Neural crest cell (in vitro differentiated cells): ENCODE measurements around the gene FBRSL1. TPM values are rescaled to one million over a fixed set of nuclear protein-coding genes. Genes with fewer than 3 reads are reported as not detected.
A peak's percentile ranks its signal among the peaks of the same experiment; 100 is the strongest.

Experiments
- DNase-seq: peaks from one replicate; pipeline ENCODE4 v3.0.0; 2021; ENCODE audit warnings: low read depth, mixed read lengths, low spot score
- H3K27ac Mint-ChIP-seq: one replicate; pipeline ENCODE4 v1.8.0; 2021; ENCODE audit warnings: mild to moderate bottlenecking, mixed read lengths; ENCODE audit not compliant: unreplicated experiment
- H3K27me3 Mint-ChIP-seq: 2 replicates; pipeline ENCODE4 v1.8.0; 2021; ENCODE audit warnings: low read depth, mild to moderate bottlenecking, mixed read lengths
- H3K36me3 Mint-ChIP-seq: 2 replicates; pipeline ENCODE4 v1.8.0; 2021; ENCODE audit warnings: low read depth, mild to moderate bottlenecking, mixed read lengths
- H3K4me1 Mint-ChIP-seq: 2 replicates; pipeline ENCODE4 v1.8.0; 2021; ENCODE audit warnings: mixed read lengths
- H3K4me3 Mint-ChIP-seq: one replicate; pipeline ENCODE4 v1.8.0; 2021; ENCODE audit warnings: mild to moderate bottlenecking, mixed read lengths
- H3K9me3 Mint-ChIP-seq: 2 replicates; pipeline ENCODE4 v1.8.0; 2021; ENCODE audit warnings: mixed read lengths
- total RNA-seq: library from RNA; stranded (reverse); gene quantifications from 2 replicates; pipeline ENCODE4 v1.2.1, GENCODE V29; 2021
- TF ChIP-seq, protein P1 (sequence below): fragments of 200-600 bp; sonication (generic); conservative IDR thresholded peaks from 2 replicates; pipeline ENCODE4 v1.5.0; 2021; ENCODE audit warnings: antibody characterized with exemption, mild to moderate bottlenecking

Gene FBRSL1
- total RNA-seq, 1 donor from 2014 or later, result 118 TPM

DNA sequence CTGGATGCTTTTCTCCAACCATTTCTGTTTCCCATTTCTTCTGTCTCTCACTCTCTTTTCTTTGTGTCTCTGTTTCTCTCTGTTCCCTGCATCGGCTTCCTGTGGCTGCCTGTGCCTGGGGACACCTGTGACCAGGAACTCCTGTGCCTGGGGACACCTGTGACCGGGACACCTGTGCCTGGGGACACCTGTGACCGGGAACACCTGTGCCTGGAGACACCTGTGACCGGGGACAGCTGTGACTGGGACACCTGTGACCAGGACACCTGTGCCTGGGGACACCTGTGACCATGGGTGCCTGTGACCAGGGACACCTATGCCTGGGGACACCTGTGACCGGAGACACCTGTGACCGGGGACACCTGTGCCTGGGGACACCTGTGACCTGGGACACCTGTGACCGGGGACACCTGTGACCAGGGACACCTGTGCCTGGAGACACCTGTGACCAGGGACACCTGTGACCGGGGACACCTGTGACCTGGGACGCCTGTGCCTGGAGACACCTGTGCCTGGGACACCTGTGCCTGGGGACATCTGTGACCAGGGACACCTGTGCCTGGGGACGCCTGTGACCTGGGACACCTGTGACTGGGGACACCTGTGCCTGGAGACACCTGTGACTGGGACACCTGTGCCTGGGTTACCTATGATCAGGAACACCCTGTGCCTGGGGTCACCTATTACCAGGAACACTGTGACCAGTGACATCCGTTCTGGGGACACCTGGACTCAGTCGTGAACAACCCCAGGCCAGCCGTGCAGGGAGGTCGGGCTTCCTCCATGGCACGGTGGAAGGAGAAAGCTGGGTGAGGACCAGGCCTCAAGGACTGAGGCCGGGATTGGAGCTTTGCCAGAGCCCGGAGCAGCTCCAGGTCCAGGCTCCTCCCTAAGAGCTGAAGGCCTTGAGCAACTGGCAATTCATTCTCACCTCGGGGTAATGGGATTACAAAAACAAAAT is 23.4 kb upstream of the FBRSL1 start:
- Mint-ChIP-seq H3K36me3 (peaks cover 1% of the 10 kb centered on the region), H3K27me3 (peaks cover 33% of the 10 kb centered on the region), H3K4me3 (no peak overlapping the region), H3K4me1 (peaks cover 21% of the 10 kb centered on the region), H3K27ac (no peak overlapping the region), H3K9me3 (no peaks in the 10 kb centered on the region)
- TF ChIP-seq, protein P1, sequence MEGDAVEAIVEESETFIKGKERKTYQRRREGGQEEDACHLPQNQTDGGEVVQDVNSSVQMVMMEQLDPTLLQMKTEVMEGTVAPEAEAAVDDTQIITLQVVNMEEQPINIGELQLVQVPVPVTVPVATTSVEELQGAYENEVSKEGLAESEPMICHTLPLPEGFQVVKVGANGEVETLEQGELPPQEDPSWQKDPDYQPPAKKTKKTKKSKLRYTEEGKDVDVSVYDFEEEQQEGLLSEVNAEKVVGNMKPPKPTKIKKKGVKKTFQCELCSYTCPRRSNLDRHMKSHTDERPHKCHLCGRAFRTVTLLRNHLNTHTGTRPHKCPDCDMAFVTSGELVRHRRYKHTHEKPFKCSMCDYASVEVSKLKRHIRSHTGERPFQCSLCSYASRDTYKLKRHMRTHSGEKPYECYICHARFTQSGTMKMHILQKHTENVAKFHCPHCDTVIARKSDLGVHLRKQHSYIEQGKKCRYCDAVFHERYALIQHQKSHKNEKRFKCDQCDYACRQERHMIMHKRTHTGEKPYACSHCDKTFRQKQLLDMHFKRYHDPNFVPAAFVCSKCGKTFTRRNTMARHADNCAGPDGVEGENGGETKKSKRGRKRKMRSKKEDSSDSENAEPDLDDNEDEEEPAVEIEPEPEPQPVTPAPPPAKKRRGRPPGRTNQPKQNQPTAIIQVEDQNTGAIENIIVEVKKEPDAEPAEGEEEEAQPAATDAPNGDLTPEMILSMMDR, result no peak
- DNase-seq, result no peak

DNA sequence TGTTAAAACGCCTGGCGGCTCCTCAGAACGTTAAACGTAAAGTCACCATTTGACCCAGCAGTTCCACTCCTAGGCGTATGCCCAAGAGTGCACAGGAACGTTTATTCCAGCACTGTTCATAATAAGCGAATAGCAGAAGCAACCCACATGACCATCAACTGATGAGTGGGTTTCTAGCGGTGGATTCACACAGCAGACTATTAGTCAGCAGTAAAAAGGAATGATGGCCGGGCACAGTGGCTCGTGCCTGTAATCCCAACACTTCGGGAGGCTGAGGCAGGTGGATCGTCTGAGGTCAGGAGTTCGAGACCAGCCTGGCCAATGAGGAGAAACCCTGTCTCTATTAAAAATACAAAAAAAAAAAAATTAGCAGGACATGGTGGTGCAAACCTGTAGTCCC is 22.4 kb upstream of the FBRSL1 start:
- no peaks in the 10 kb centered on the region for H3K9me3 Mint-ChIP-seq
- TF ChIP-seq, protein P1, result no peak
- H3K27ac Mint-ChIP-seq, result peak overlapping the region; percentile 27
- DNase-seq, result no peak
- H3K36me3 Mint-ChIP-seq, result peaks cover 2% of the 10 kb centered on the region
- H3K4me1 Mint-ChIP-seq, result peaks cover 21% of the 10 kb centered on the region
- H3K4me3 Mint-ChIP-seq, result no peak overlapping the region
- peaks cover 33% of the 10 kb centered on the region for H3K27me3 Mint-ChIP-seq

DNA sequence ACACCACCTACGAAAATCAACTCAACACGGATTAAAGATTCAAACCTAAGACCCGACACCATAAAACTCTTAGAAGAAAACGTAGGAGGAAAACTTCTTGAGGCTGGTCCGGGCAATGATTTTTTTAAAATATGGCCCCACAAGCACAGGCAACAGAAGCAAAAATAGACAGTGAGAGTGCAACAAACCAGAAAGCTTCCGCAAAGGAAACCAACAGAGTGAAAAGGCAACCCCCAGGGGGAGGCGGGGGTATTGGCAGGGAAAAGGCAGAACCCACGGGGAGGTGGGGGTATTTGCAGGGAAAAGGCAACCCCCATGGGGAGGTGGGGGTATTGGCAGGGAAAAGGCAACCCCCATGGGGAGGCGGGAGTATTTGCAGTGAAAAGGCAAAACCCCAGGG is 20.5 kb upstream of the FBRSL1 start:
- H3K27ac Mint-ChIP-seq, result no peak overlapping the region
- H3K36me3 Mint-ChIP-seq, result peaks cover 2% of the 10 kb centered on the region
- H3K27me3 Mint-ChIP-seq, result peaks cover 33% of the 10 kb centered on the region
- no peaks in the 10 kb centered on the region for H3K9me3 Mint-ChIP-seq
- no peak overlapping the region for H3K4me3 Mint-ChIP-seq
- no peak for DNase-seq
- TF ChIP-seq, protein P1, result no peak
- H3K4me1 Mint-ChIP-seq, result peaks cover 21% of the 10 kb centered on the region

DNA sequence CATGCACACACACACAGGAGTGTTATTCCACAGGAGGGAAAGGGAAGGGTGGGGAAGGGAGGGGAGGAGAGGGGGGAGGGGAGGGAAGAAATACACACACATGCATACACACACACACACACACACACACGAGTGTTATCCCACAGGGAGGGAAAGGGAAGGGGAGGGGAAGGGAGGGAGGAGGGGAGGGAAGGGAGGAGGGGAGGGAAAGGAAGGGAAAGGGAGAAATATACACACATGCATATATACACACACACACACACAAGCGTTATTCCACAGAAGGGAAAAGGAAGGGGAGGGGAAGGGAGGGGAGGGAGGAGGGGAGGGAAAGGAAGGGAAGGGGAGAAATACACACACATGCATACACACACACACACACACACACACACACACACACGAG is 19.6 kb upstream of the FBRSL1 start:
- H3K4me3 Mint-ChIP-seq, result no peak overlapping the region
- DNase-seq, result no peak
- H3K4me1 Mint-ChIP-seq, result peaks cover 21% of the 10 kb centered on the region
- H3K27me3 Mint-ChIP-seq, result peaks cover 33% of the 10 kb centered on the region
- TF ChIP-seq, protein P1, result no peak
- peaks cover 2% of the 10 kb centered on the region for H3K36me3 Mint-ChIP-seq
- H3K9me3 Mint-ChIP-seq, result no peaks in the 10 kb centered on the region
- no peak overlapping the region for H3K27ac Mint-ChIP-seq

DNA sequence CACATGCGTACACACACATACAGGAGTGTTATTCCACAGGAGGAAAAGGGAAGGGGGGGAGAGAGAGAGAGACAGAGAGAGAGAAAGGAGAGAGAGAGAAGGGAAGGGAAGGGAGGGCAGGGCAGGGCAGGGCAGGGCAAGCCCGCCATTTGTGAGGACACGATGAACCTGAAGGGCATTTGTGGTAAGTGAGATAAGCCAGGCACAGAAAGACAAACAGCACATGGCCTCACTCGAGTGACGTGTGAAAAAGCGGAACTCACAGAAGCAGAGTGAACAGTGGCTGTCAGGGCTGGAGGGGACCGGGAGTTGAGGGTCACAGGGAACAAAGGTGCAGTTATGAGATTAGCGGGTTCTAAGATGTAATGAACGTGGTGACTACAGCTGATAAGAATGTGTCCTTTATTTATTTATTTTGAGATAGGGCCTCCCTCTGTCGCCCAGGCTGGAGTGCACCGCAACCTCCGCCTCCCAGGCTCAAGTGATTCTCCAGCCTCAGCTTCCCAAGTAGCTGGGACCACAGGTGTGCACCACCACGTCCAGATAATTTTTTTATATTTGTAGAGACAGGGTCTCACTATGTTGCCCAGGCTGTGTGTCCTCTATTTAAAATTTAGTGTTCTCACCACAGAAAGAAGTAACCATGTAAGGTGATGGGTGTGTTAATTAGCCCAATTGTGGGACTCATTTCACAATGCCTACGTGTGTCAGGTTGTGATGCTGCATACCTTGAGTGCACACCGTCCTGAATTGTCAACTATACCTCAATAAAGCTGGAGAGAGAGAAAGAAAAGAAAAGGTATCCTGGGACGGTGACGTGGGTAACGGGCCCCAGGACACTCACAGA is 18.7 kb upstream of the FBRSL1 start:
- DNase-seq, result no peak
- TF ChIP-seq, protein P1, result no peak
- no peaks in the 10 kb centered on the region for H3K9me3 Mint-ChIP-seq
- peaks cover 5% of the 10 kb centered on the region for H3K36me3 Mint-ChIP-seq
- no peak overlapping the region for H3K27ac Mint-ChIP-seq
- H3K4me3 Mint-ChIP-seq, result no peak overlapping the region
- H3K4me1 Mint-ChIP-seq, result peaks cover 20% of the 10 kb centered on the region
- H3K27me3 Mint-ChIP-seq, result peaks cover 35% of the 10 kb centered on the region
